Ovary (tissue), 9 donors: ENCODE data around the gene JPH4. TPM values are rescaled to one million over a fixed set of nuclear protein-coding genes. Genes with fewer than 3 reads are reported as not detected.

Experiments used
- DNase-seq, 5 donors: peaks; one replicate each; pipeline ENCODE4 v3.0.0-alpha.2; 2019 to 2020
- H3K27ac ChIP-seq, 2 donors: fragments of 200-600 bp; one replicate each; pipeline versions ENCODE4 v1.5.1 to v1.8.0; 2019 to 2022
- H3K27me3 ChIP-seq: fragments of 200-600 bp; one replicate; pipeline ENCODE4 v1.8.0; 2022
- H3K36me3 ChIP-seq: fragments of 200-600 bp; sonication (generic); one replicate; pipeline ENCODE4 v1.5.1; 2019
- H3K4me1 ChIP-seq: one replicate; pipeline ENCODE4 v1.8.1; 2013; ENCODE audit warnings: mild to moderate bottlenecking, moderate library complexity; ENCODE audit not compliant: insufficient read depth
- H3K4me3 ChIP-seq: fragments of 200-600 bp; sonication (generic); one replicate; pipeline ENCODE4 v1.5.1; 2017
- H3K9me3 ChIP-seq, 2 donors: fragments of 200-600 bp in 1 of 2; sonication (generic) in 1 of 2; one replicate each; pipeline versions ENCODE4 v1.5.1 to v1.8.1; 2013 to 2019; ENCODE audit warnings: mild to moderate bottlenecking in 1 of 2, moderate library complexity in 1 of 2
- CTCF ChIP-seq, 3 donors: fragments of 450-650 bp in 2 of 3; fragments of 200-600 bp in 1 of 3; IDR thresholded peaks; one replicate each; pipeline versions ENCODE4 v1.5.1 to v1.8.0; 2016 to 2022; ENCODE audit warnings: antibody characterized with exemption in 3 of 3, mild to moderate bottlenecking in 1 of 3
- EP300 ChIP-seq: sonication (generic); formaldehyde crosslinking; IDR thresholded peaks from one replicate; pipeline ENCODE4 v1.6.1; 2017; ENCODE audit warnings: antibody characterized with exemption
- POLR2A ChIP-seq: fragments of 450-650 bp; IDR thresholded peaks from one replicate; pipeline ENCODE4 v1.6.1; 2017; ENCODE audit warnings: antibody characterized with exemption, mild to moderate bottlenecking, moderate library complexity
- WGBS, 3 donors: extraction: QIAGEN DNeasy Blood & Tissue Kit in 1 of 3; methylation state at CpG; one replicate each; pipeline versions ENCODE4 v1.1.5 to v1.1.7; 2013 to 2017; 5-methylcytosine and 5-hydroxymethylcytosine counted together
- intact Hi-C, 4 donors: fragments of 100-400 bp; cut with DNase I; formaldehyde crosslinking; loops; one replicate each; pipeline versions ENCODE4 v1.11.0 to v1.15.1; 2022 to 2023
- polyA plus RNA-seq, 2 donors: library from polyadenylated mRNA; stranded (reverse); fragments of 200-250 nt in 1 of 2; fragments of 350-450 nt in 1 of 2; fragmentation: Illumina TruSeq in 1 of 2; extraction: RNeasy Lipid Tissue Mini Kit (QIAGEN cat#74804) in 1 of 2; gene quantifications; one replicate each; pipeline ENCODE4 v1.2.3, GENCODE V29; 2013 to 2014
- total RNA-seq, 7 donors: library from RNA; depleted of rRNA in 2 of 7; stranded (reverse); fragments of >200 nt in 2 of 7; fragmentation: NEBNext Ultra II Directional in 3 of 7; extraction: Animal tissue kit (Norgen Biotek cat#: 25700) in 3 of 7; gene quantifications; one replicate each; pipeline versions ENCODE4 v1.1.0 to v1.2.4, GENCODE V29; 2016 to 2023
- donor health status: DM: no; HTN: no; CAD: no; lungs with moderate emphysema.
- donor health status: DM: no; HTN: no; CAD: no.
- donor health status: Bipolar disorder and iron deficiency.
- donor health status: DM: yes; HTN: yes; CAD: no.
- donor health status: DM: no; HTN: no; CAD: no.
- donor health status: DM: yes; HTN: yes; CAD: no.

Gene JPH4
- total and polyA plus RNA-seq, 9 donors: 7.4 to 43.5 (median 11.5) TPM

DNA sequence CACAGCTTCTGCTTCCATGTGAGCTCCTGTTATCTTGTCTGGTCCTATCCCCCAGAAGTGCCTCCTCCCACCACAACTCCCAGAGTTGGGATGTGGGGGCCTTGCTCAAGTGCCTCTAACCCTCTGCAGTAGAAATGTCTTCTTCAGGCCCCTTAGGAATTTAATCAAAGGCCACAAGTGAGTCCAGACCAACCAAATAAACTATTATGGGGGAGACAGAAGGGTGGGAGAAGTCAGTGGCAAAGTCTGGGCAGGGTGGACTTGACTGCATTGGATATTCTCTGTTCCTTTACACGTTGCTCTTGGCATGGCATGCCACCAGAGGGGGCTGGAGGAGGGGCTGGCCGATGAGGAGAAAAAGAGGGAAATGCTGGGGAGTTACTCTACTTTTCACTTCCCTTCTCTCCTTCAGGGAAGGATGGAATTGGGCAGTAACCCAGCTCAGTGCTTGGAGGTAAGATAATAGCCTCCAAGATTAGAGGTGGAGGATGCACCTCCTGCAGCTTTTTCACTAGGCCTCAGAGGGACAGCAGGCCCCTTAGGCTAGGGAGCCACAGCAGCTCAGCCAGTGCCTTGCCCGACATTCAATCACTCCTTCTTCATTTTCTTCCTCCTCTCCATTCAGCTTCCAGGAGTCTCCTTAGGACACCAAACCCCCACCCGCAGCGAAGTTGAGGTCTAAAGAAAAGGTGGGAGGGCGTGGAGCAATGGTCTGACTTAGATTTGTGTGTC is 9.8 kb downstream of the JPH4 start:
- 44 to 53% (median 47%) methylated on average over 6 of the region's 6 CpGs for WGBS, 3 donors
- peak in 3 of 5 donors; percentile 48 to 53 (median 50) for DNase-seq
- Histone ChIP-seq H3K36me3 (no peaks in the 10 kb centered on the region), H3K4me1 (no peaks in the 10 kb centered on the region), H3K4me3 (no peak overlapping the region), H3K27me3 (no peaks in the 10 kb centered on the region), H3K9me3 (no peaks in the 10 kb centered on the region), H3K27ac (peak overlapping the region; percentile 75 to 81)
- TF ChIP-seq POLR2A: no peak
- no peak for TF ChIP-seq EP300
- TF ChIP-seq CTCF (IDR thresholded peaks at IDR 0.05): no peak
- intact Hi-C loops: loop anchor here in 1 of 4 donors (10.0 kb wide), 1 partner anchor 244 kb away; the partner anchor contains the start of gene PABPN1

GRCh38 chr14:23568021-23568599 is 10.5 kb downstream of the JPH4 start:
- TF ChIP-seq CTCF (IDR thresholded peaks at IDR 0.05): no peak
- TF ChIP-seq EP300: no peak
- TF ChIP-seq POLR2A: no peak
- Histone ChIP-seq H3K4me1 (no peaks in the 10 kb centered on the region), H3K27ac (peak overlapping the region; percentile 75 to 81), H3K4me3 (peak overlapping the region; percentile 73), H3K36me3 (no peaks in the 10 kb centered on the region), H3K27me3 (no peaks in the 10 kb centered on the region), H3K9me3 (no peaks in the 10 kb centered on the region)
- intact Hi-C loops: loop anchor here in 1 of 4 donors (10.0 kb wide), 1 partner anchor 243 kb away; the partner anchor contains the start of gene PABPN1
- 49 to 70% (median 62%) methylated on average over 2 of the region's 2 CpGs for WGBS, 3 donors
- peak in 2 of 5 donors; percentile 33 to 41 for DNase-seq

DNA sequence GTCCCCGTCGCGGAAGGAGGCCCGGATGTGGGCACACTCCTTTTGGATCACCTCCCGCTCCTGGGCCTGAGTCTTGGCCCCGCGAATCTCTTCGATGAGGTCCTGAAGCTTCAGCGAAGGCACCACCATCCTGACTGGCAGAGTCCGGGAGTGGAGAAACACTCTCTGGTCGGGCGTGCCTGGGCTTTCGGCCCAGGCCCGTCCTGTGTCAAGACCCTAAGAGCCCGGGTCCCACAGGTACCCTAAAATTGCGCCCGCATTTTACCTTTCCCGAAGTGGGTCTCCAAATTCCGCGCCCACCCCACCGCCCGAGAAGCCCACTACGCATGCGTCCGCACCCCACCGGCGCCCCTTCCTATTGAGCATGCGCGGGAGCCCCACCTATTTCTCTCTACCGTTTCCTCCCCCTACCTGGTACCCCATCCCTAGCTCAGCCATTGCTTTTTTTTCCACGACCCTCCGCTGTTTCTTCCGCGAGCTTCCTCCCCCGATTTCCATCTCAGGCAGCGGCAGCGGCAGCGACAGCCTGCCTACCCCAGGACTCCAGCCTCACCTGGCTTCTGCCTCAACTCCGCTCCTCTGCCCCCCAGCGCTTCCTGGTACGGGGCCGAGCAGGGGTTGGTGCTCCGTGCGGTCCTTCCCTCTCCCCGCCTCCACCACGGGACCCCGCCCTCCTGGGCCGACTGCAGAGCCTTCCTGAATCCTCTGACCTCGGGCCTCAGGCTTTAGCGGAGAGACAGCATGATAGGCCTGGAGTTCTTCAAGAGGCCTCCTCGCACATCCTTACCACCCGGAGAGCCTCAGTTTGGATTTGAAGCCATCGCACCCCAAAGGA is 11.2 kb downstream of the JPH4 start, which contains the start of gene AP1G2:
Gene AP1G2, minus strand, starts transcription at position 606 of the 835 bp plus-strand sequence. Its CDS starts 477 bp downstream, at position 129.
- Histone ChIP-seq H3K4me3 (peak within 1 kb of the TSS; percentile 73), H3K9me3 (no peaks in the 10 kb centered on the region), H3K36me3 (no peaks in the 10 kb centered on the region), H3K4me1 (no peaks in the 10 kb centered on the region), H3K27ac (peak within 1 kb of the TSS; percentile 75 to 81), H3K27me3 (no peaks in the 10 kb centered on the region)
- intact Hi-C loops: loop anchor here in 1 of 4 donors (10.0 kb wide), 1 partner anchor 243 kb away; the partner anchor contains the start of gene PABPN1
- TF ChIP-seq POLR2A: peak; percentile 63
- TF ChIP-seq EP300: no peak
- DNase-seq: peak; percentile 92 to 95 (median 92)
- WGBS, 3 donors: 1 to 2% (median 1%) methylated on average over 51 to 53 of the region's 53 CpGs

- no peaks in the 10 kb centered on the region for H3K36me3 ChIP-seq
- no peak for DNase-seq
- intact Hi-C loops: loop anchor here in 1 of 4 donors (10.0 kb wide), 1 partner anchor 242 kb away; the partner anchor contains the start of gene PABPN1
- H3K9me3 ChIP-seq: no peaks in the 10 kb centered on the region
- no peaks in the 10 kb centered on the region for H3K4me1 ChIP-seq
- H3K27ac ChIP-seq: peak overlapping the region; percentile 75 to 81
- peak overlapping the region; percentile 73 for H3K4me3 ChIP-seq
- H3K27me3 ChIP-seq: no peaks in the 10 kb centered on the region
- WGBS, 3 donors: 4 to 9% (median 6%) methylated on average over 5 of the region's 5 CpGs
- TF ChIP-seq POLR2A (no peak), EP300 (no peak), CTCF (IDR thresholded peaks at IDR 0.05) (no peak)
Observed at GRCh38 chr14:23566778-23567185, 11.8 kb downstream of the JPH4 start.
